Gastrocnemius medialis (tissue), 4 donors: ENCODE measurements around the gene STAMBPL1. TPM values are rescaled to one million over a fixed set of nuclear protein-coding genes. Genes with fewer than 3 reads are reported as not detected.

ENCODE experiments used
- ATAC-seq, 2 donors: fragments of 150-250 bp; one replicate each; pipeline ENCODE4 v1.9.1; 2016
- DNase-seq, 2 donors: peaks; one replicate each; pipeline ENCODE4 v3.0.0-alpha.2; 2019
- H3K27ac ChIP-seq, 4 donors: fragments of 200-600 bp; sonication (generic); 1 replicate in 1 of 4; 2 replicates in 3 of 4; pipeline ENCODE4 v1.5.1; 2016 to 2018; ENCODE audit warnings: mild to moderate bottlenecking in 2 of 4, moderate library complexity in 1 of 4
- H3K27me3 ChIP-seq, 3 donors: fragments of 200-600 bp; sonication (generic) in 2 of 3; 1 replicate in 1 of 3; 2 replicates in 2 of 3; pipeline versions ENCODE4 v1.5.1 to v1.6.0; 2016 to 2019; ENCODE audit warnings: mild to moderate bottlenecking in 1 of 3, moderate library complexity in 1 of 3
- H3K36me3 ChIP-seq, 2 donors: fragments of 200-600 bp; sonication (generic) in 1 of 2; one replicate each; pipeline ENCODE4 v1.5.1; 2017 to 2018
- H3K4me1 ChIP-seq, 2 donors: fragments of 200-600 bp; sonication (generic) in 1 of 2; one replicate each; pipeline ENCODE4 v1.5.1; 2016 to 2017; ENCODE audit warnings: mild to moderate bottlenecking in 2 of 2
- H3K4me3 ChIP-seq, 4 donors: fragments of 200-600 bp; sonication (generic) in 3 of 4; 1 replicate in 1 of 4; 2 replicates in 3 of 4; pipeline ENCODE4 v1.5.1; 2016 to 2019; ENCODE audit warnings: mild to moderate bottlenecking in 2 of 4
- H3K9me3 ChIP-seq, 3 donors: fragments of 200-600 bp; sonication (generic) in 2 of 3; 1 replicate in 1 of 3; 2 replicates in 2 of 3; pipeline ENCODE4 v1.5.1; 2016 to 2019
- CTCF ChIP-seq, 5 experiments: fragments of 450-650 bp in 3 of 5; fragments of 200-600 bp in 2 of 5; sonication (generic) in 2 of 5; IDR thresholded peaks in 4 of 5; conservative IDR thresholded peaks in 1 of 5; 1 replicate in 4 of 5; 2 replicates in 1 of 5; pipeline ENCODE4 v1.5.1; 2016 to 2019; ENCODE audit warnings: antibody characterized with exemption in 5 of 5, mild to moderate bottlenecking in 3 of 5, moderate library complexity in 3 of 5
- POLR2A ChIP-seq, 2 donors: fragments of 450-650 bp; IDR thresholded peaks; one replicate each; pipeline ENCODE4 v1.6.1; 2017; ENCODE audit warnings: antibody characterized with exemption in 2 of 2, mild to moderate bottlenecking in 2 of 2, moderate library complexity in 2 of 2
- in situ Hi-C, 4 donors: fragments of 200-750 bp; cut with MboI; loops; one replicate each; pipeline versions ENCODE4 v1.15.0 to v1.8.0; 2017; ENCODE audit warnings: low sequenced_read_pairs in 4 of 4
- intact Hi-C: fragments of 100-400 bp; cut with DNase I; formaldehyde crosslinking; loops from one replicate; pipeline ENCODE4 v1.15.1; 2023; ENCODE audit warnings: low total_unique reads
- total RNA-seq, 4 donors: library from RNA; depleted of rRNA; stranded (reverse); fragments of >200 nt; gene quantifications; one replicate each; pipeline versions ENCODE4 v1.1.0 to v1.2.3, GENCODE V29; 2016

STAMBPL1 gene
- total RNA-seq, 4 donors from 2014 or later = 0.72 to 1.4 (median 1.0) TPM

GRCh38 chr10:88961266-88961665 is 81.2 kb downstream of the STAMBPL1 start:
- Histone ChIP-seq H3K36me3 (no peaks in the 10 kb centered on the region), H3K27me3 (no peaks in the 10 kb centered on the region), H3K27ac (no peak overlapping the region), H3K4me1 (no peaks in the 10 kb centered on the region), H3K4me3 (no peak overlapping the region), H3K9me3 (no peaks in the 10 kb centered on the region)
- DNase-seq = no peak
- TF ChIP-seq POLR2A (IDR thresholded peaks at IDR 0.05) = no peak
- no peak for TF ChIP-seq CTCF (IDR thresholded peaks at IDR 0.05 in 4 of 5, conservative IDR thresholded peaks at IDR 0.05 in 1 of 5)
- ATAC-seq = no peak
- in situ Hi-C loops = no loop called here
- intact Hi-C loops = no loop called here

GRCh38 chr10:88962336-88962735 is 82.3 kb downstream of the STAMBPL1 start:
- Histone ChIP-seq H3K4me1 (no peaks in the 10 kb centered on the region), H3K4me3 (no peak overlapping the region), H3K36me3 (no peaks in the 10 kb centered on the region), H3K27me3 (no peaks in the 10 kb centered on the region), H3K27ac (no peak overlapping the region), H3K9me3 (no peaks in the 10 kb centered on the region)
- in situ Hi-C loops = no loop called here
- no peak for ATAC-seq
- TF ChIP-seq POLR2A (IDR thresholded peaks at IDR 0.05) (no peak), CTCF (IDR thresholded peaks at IDR 0.05 in 4 of 5, conservative IDR thresholded peaks at IDR 0.05 in 1 of 5) (no peak)
- no peak for DNase-seq
- intact Hi-C loops = no loop called here

GRCh38 chr10:88963318-88963717 is 83.3 kb downstream of the STAMBPL1 start:
- Histone ChIP-seq H3K9me3 (no peaks in the 10 kb centered on the region), H3K36me3 (no peaks in the 10 kb centered on the region), H3K27ac (no peak overlapping the region), H3K4me1 (peaks cover 0 to 3% of the 10 kb centered on the region in 2 donors), H3K27me3 (no peaks in the 10 kb centered on the region), H3K4me3 (no peak overlapping the region)
- intact Hi-C loops = no loop called here
- no peak for TF ChIP-seq CTCF (IDR thresholded peaks at IDR 0.05 in 4 of 5, conservative IDR thresholded peaks at IDR 0.05 in 1 of 5)
- no peak for TF ChIP-seq POLR2A (IDR thresholded peaks at IDR 0.05)
- ATAC-seq (no peak), DNase-seq (no peak)
- in situ Hi-C loops = no loop called here

- no peak for TF ChIP-seq POLR2A (IDR thresholded peaks at IDR 0.05)
- no peak for TF ChIP-seq CTCF (IDR thresholded peaks at IDR 0.05 in 4 of 5, conservative IDR thresholded peaks at IDR 0.05 in 1 of 5)
- in situ Hi-C loops (no loop called here), intact Hi-C loops (no loop called here)
- Histone ChIP-seq H3K36me3 (no peaks in the 10 kb centered on the region), H3K4me3 (no peak overlapping the region), H3K4me1 (peaks cover 0 to 4% of the 10 kb centered on the region in 2 donors), H3K27ac (no peak overlapping the region), H3K27me3 (no peaks in the 10 kb centered on the region), H3K9me3 (no peaks in the 10 kb centered on the region)
- no peak for DNase-seq
- no peak for ATAC-seq
Measured at GRCh38 chr10:88964360-88964759, 84.3 kb downstream of the STAMBPL1 start.

GRCh38 chr10:88964869-88965415 is 84.9 kb downstream of the STAMBPL1 start:
- TF ChIP-seq POLR2A (IDR thresholded peaks at IDR 0.05) (no peak), CTCF (IDR thresholded peaks at IDR 0.05 in 4 of 5, conservative IDR thresholded peaks at IDR 0.05 in 1 of 5) (no peak)

More at GRCh38 chr10:88964869-88965415, 84.9 kb downstream of the STAMBPL1 start:
- ATAC-seq (no peak), DNase-seq (no peak)
- H3K27me3 ChIP-seq = no peaks in the 10 kb centered on the region
- H3K36me3 ChIP-seq = no peaks in the 10 kb centered on the region
- H3K4me1 ChIP-seq = peaks cover 0 to 7% of the 10 kb centered on the region in 2 donors
- H3K4me3 ChIP-seq = no peak overlapping the region
- H3K9me3 ChIP-seq = no peaks in the 10 kb centered on the region
- in situ Hi-C loops = no loop called here
- intact Hi-C loops = no loop called here
- H3K27ac ChIP-seq = no peak overlapping the region
